Measurements from ENCODE around the gene RAB11FIP4.

DNA sequence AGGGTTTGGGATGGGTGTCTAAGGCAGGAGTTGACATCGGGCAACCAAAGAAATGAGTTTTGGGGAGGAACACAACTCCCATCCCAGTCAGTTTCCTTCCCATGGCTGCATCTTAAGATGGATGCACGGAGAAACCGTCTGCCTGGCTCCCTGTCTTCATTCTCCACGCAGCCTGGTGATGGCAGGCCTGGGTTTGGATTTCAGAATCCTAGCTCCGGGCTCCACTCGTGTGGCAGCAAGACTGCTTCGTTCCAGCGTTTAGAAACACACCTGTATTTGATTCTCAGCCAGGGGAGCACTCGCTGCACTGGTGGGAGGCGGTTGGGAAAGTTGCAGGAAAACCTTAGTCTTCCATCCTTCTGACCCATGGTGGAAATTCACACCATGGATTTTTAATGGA, 141.1 kb downstream of the RAB11FIP4 start:
- TF ChIP-seq JUND (IDR thresholded peaks at IDR 0.05): no peak
- TF ChIP-seq, protein P1, sequence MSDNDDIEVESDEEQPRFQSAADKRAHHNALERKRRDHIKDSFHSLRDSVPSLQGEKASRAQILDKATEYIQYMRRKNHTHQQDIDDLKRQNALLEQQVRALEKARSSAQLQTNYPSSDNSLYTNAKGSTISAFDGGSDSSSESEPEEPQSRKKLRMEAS (IDR thresholded peaks at IDR 0.05): no peak
- TF ChIP-seq, protein P2, sequence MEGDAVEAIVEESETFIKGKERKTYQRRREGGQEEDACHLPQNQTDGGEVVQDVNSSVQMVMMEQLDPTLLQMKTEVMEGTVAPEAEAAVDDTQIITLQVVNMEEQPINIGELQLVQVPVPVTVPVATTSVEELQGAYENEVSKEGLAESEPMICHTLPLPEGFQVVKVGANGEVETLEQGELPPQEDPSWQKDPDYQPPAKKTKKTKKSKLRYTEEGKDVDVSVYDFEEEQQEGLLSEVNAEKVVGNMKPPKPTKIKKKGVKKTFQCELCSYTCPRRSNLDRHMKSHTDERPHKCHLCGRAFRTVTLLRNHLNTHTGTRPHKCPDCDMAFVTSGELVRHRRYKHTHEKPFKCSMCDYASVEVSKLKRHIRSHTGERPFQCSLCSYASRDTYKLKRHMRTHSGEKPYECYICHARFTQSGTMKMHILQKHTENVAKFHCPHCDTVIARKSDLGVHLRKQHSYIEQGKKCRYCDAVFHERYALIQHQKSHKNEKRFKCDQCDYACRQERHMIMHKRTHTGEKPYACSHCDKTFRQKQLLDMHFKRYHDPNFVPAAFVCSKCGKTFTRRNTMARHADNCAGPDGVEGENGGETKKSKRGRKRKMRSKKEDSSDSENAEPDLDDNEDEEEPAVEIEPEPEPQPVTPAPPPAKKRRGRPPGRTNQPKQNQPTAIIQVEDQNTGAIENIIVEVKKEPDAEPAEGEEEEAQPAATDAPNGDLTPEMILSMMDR (IDR thresholded peaks at IDR 0.05; ENCODE audit: low read depth, low read length, missing input control): no peak
- TF ChIP-seq, protein P3, sequence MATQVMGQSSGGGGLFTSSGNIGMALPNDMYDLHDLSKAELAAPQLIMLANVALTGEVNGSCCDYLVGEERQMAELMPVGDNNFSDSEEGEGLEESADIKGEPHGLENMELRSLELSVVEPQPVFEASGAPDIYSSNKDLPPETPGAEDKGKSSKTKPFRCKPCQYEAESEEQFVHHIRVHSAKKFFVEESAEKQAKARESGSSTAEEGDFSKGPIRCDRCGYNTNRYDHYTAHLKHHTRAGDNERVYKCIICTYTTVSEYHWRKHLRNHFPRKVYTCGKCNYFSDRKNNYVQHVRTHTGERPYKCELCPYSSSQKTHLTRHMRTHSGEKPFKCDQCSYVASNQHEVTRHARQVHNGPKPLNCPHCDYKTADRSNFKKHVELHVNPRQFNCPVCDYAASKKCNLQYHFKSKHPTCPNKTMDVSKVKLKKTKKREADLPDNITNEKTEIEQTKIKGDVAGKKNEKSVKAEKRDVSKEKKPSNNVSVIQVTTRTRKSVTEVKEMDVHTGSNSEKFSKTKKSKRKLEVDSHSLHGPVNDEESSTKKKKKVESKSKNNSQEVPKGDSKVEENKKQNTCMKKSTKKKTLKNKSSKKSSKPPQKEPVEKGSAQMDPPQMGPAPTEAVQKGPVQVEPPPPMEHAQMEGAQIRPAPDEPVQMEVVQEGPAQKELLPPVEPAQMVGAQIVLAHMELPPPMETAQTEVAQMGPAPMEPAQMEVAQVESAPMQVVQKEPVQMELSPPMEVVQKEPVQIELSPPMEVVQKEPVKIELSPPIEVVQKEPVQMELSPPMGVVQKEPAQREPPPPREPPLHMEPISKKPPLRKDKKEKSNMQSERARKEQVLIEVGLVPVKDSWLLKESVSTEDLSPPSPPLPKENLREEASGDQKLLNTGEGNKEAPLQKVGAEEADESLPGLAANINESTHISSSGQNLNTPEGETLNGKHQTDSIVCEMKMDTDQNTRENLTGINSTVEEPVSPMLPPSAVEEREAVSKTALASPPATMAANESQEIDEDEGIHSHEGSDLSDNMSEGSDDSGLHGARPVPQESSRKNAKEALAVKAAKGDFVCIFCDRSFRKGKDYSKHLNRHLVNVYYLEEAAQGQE (IDR thresholded peaks at IDR 0.05): no peak
- TF ChIP-seq, protein P4, sequence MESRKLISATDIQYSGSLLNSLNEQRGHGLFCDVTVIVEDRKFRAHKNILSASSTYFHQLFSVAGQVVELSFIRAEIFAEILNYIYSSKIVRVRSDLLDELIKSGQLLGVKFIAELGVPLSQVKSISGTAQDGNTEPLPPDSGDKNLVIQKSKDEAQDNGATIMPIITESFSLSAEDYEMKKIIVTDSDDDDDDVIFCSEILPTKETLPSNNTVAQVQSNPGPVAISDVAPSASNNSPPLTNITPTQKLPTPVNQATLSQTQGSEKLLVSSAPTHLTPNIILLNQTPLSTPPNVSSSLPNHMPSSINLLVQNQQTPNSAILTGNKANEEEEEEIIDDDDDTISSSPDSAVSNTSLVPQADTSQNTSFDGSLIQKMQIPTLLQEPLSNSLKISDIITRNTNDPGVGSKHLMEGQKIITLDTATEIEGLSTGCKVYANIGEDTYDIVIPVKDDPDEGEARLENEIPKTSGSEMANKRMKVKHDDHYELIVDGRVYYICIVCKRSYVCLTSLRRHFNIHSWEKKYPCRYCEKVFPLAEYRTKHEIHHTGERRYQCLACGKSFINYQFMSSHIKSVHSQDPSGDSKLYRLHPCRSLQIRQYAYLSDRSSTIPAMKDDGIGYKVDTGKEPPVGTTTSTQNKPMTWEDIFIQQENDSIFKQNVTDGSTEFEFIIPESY (IDR thresholded peaks at IDR 0.05): no peak
- no peak for TF ChIP-seq YY1 (IDR thresholded peaks at IDR 0.05)
- no peak for TF ChIP-seq SP1 (IDR thresholded peaks at IDR 0.05)
- no peak for TF ChIP-seq HNF4A (conservative IDR thresholded peaks at IDR 0.05)

Measured in liver (tissue), 3 donors.